T-helper 2 cell (primary cell): ENCODE data around the gene PCGF3.
"Not testable (repeated sequence)": the region's sequence is repeated elsewhere in the genome, so short reads cannot be mapped to it uniquely, and the experiment has no call there.

Experiments used
- DNase-seq, 5 experiments: peaks; one replicate each; pipeline versions ENCODE4 v3.0.0 to v3.0.0-alpha.2; 2012 to 2022

PCGF3 gene

GRCh38 chr4:725391-726234, 20.0 kb downstream of the PCGF3 start:
- no peak for DNase-seq

- DNase-seq: no peak
Measured at GRCh38 chr4:726235-726787, 20.7 kb downstream of the PCGF3 start.

GRCh38 chr4:726838-727237, 21.2 kb downstream of the PCGF3 start:
- no peak for DNase-seq

GRCh38 chr4:727576-727975, 21.9 kb downstream of the PCGF3 start:
- DNase-seq: no peak

GRCh38 chr4:729336-730315, 24.0 kb downstream of the PCGF3 start:
- DNase-seq: no peak

- no peak for DNase-seq
Measured at GRCh38 chr4:730511-730910, 24.9 kb downstream of the PCGF3 start.

- DNase-seq: not testable (repeated sequence)
Measured at GRCh38 chr4:730946-731904, 25.6 kb downstream of the PCGF3 start.

GRCh38 chr4:731954-732353, 26.3 kb downstream of the PCGF3 start:
- not testable (repeated sequence) for DNase-seq

GRCh38 chr4:732486-732885, 26.9 kb downstream of the PCGF3 start:
- DNase-seq: no peak

GRCh38 chr4:732911-733630, 27.4 kb downstream of the PCGF3 start:
- no peak for DNase-seq

- DNase-seq: no peak
Measured at GRCh38 chr4:733631-733980, 28.0 kb downstream of the PCGF3 start.

GRCh38 chr4:734075-734474, 28.4 kb downstream of the PCGF3 start:
- DNase-seq: no peak

- DNase-seq: no peak
Measured at GRCh38 chr4:734951-735350, 29.3 kb downstream of the PCGF3 start.

- DNase-seq: no peak
Measured at GRCh38 chr4:735583-735982, 30.0 kb downstream of the PCGF3 start.

- not testable (repeated sequence) for DNase-seq
Measured at GRCh38 chr4:736561-736960, 30.9 kb downstream of the PCGF3 start.

GRCh38 chr4:738781-739280, 33.2 kb downstream of the PCGF3 start:
- DNase-seq: no peak

GRCh38 chr4:739569-739968, 33.9 kb downstream of the PCGF3 start:
- DNase-seq: no peak

- DNase-seq: no peak
Measured at GRCh38 chr4:740011-740410, 34.4 kb downstream of the PCGF3 start.

GRCh38 chr4:740656-741282, 35.1 kb downstream of the PCGF3 start:
- DNase-seq: no peak

GRCh38 chr4:742096-742741, 36.6 kb downstream of the PCGF3 start:
- DNase-seq: no peak
